PC-9 (cell line): Measurements from ENCODE around the gene TCAIM. TPM values are rescaled to one million over a fixed set of nuclear protein-coding genes. Genes with fewer than 3 reads are reported as not detected.
A peak's percentile ranks its signal among the peaks of the same experiment; 100 is the strongest.

Experiments
- BruUV-seq: library from RNA; stranded (reverse); fragments of 400-500 nt; replicated peaks from 2 replicates; lab custom pipeline; 2021; lab: Mats Ljungman, UMichigan
- CTCF ChIA-PET: fragments of 300-600 bp; sonication (Branson Sonifier 250); formaldehyde crosslinking; loops from one replicate; lab custom pipeline; 2022; ENCODE audit warnings: antibody characterized with exemption; lab: Charles Lee
- POLR2A ChIA-PET: fragments of 300-600 bp; sonication (Branson Sonifier 250); formaldehyde crosslinking; loops from one replicate; lab custom pipeline; 2022; ENCODE audit warnings: antibody characterized with exemption; ENCODE audit not compliant: unreplicated experiment; lab: Charles Lee
- DNase-seq, 2 experiments: peaks; one replicate each; pipeline versions ENCODE4 v3.0.0 to v3.0.0-alpha.2; 2015 to 2022; ENCODE audit warnings: mixed read lengths in 1 of 2
- H2AFZ ChIP-seq: fragments of 200-600 bp; sonication (generic); 2 replicates; pipeline ENCODE4 v1.8.1; 2017; ENCODE audit warnings: antibody characterized with exemption
- H3F3A ChIP-seq: fragments of 200-600 bp; sonication (generic); 2 replicates; pipeline ENCODE4 v1.8.1; 2017; ENCODE audit warnings: antibody characterized with exemption, mild to moderate bottlenecking, low read depth; ENCODE audit not compliant: insufficient read depth
- H3K27ac ChIP-seq: fragments of 200-600 bp; sonication (generic); 2 replicates; pipeline ENCODE4 v1.6.1; 2016; ENCODE audit warnings: mixed run types
- H3K27me3 ChIP-seq: fragments of 200-600 bp; sonication (generic); 2 replicates; pipeline ENCODE4 v1.6.1; 2016; ENCODE audit warnings: low read depth, mixed run types; ENCODE audit not compliant: insufficient read depth
- H3K36me3 ChIP-seq: fragments of 200-600 bp; sonication (generic); 2 replicates; pipeline ENCODE4 v1.6.1; 2016; ENCODE audit warnings: low read depth, mixed run types
- H3K4me1 ChIP-seq: fragments of 200-600 bp; sonication (generic); replicated peaks from 2 replicates; pipeline ENCODE4 v1.6.1; 2016; ENCODE audit warnings: mixed run types; ENCODE audit not compliant: insufficient read depth
- H3K4me2 ChIP-seq: fragments of 200-600 bp; sonication (generic); 2 replicates; pipeline ENCODE4 v1.6.1; 2017; ENCODE audit warnings: mixed run types
- H3K4me3 ChIP-seq: fragments of 200-600 bp; sonication (generic); 2 replicates; pipeline ENCODE4 v1.6.1; 2016; ENCODE audit warnings: mixed run types
- H3K79me2 ChIP-seq: fragments of 200-600 bp; sonication (generic); 2 replicates; pipeline ENCODE4 v1.6.1; 2017; ENCODE audit warnings: low read depth, mixed run types
- H3K9me2 ChIP-seq: fragments of 200-600 bp; sonication (generic); 2 replicates; pipeline ENCODE4 v1.8.1; 2017; ENCODE audit warnings: mild to moderate bottlenecking; ENCODE audit not compliant: insufficient read depth
- H3K9me3 ChIP-seq: fragments of 200-600 bp; sonication (generic); 2 replicates; pipeline ENCODE4 v1.8.1; 2016; ENCODE audit warnings: low read depth; ENCODE audit not compliant: insufficient read depth
- H4K20me1 ChIP-seq: fragments of 200-600 bp; sonication (generic); 2 replicates; pipeline ENCODE4 v1.8.1; 2017; ENCODE audit not compliant: insufficient read depth
- EZH2 ChIP-seq: fragments of 200-600 bp; sonication (generic); IDR thresholded peaks from 2 replicates; pipeline ENCODE4 v1.8.0; 2017; ENCODE audit warnings: antibody characterized with exemption, low read depth
- intact Hi-C: fragments of 100-400 bp; cut with micrococcal nuclease; formaldehyde crosslinking; loops from one replicate; pipeline ENCODE4 v1.10.0; 2022; ENCODE audit not compliant: unreplicated experiment
- total RNA-seq: library from RNA; stranded (reverse); gene quantifications from 2 replicates; pipeline ENCODE4 v1.2.3, GENCODE V29; 2021
- TF ChIP-seq, protein P1 (sequence below): fragments of 200-600 bp; sonication (generic); conservative IDR thresholded peaks from 2 replicates; pipeline ENCODE4 v1.6.1; 2017; ENCODE audit warnings: mixed run types, antibody characterized with exemption, mild to moderate bottlenecking, moderate library complexity

The TCAIM gene
- total RNA-seq, 1 experiment from 2014 or later = 28.3 TPM

DNA sequence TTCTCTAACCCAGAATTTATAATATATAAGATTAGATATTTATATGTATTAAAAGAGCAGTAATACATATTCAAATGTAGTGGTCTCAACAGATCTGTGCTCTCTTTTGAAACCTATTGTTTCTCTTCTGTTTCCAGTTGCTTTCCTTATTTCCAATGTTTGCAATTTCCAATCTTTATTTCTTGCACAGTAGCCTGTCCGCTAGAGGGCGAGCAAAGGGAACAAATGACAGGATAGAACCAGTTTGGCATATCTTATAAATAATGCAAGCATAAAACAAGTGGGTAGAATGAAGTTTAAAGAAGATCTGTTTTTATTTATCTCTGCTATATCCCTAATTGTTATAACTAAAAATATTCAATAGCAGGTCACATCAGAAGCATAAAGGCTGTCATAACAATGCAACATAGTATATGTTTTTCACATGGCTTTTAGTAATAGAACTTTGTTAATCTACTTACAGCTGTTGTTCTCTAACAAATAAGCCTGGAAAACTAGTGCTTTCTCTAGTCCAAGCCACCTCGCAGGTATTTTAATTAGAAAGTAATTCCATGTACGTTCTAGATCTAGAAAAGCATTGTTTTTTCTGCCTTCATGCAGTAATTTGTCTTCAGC, 15.1 kb upstream of the TCAIM start:
- intact Hi-C loops = loop anchor here (1.0 to 5.0 kb wide), 2 partner anchors 404 to 591 kb away; partner anchors contain the start of gene ZNF501
- no peaks in the 10 kb centered on the region for H3K9me2 ChIP-seq
- POLR2A ChIA-PET = no interaction called here
- no peaks in the 10 kb centered on the region for H4K20me1 ChIP-seq
- TF ChIP-seq, protein P1, sequence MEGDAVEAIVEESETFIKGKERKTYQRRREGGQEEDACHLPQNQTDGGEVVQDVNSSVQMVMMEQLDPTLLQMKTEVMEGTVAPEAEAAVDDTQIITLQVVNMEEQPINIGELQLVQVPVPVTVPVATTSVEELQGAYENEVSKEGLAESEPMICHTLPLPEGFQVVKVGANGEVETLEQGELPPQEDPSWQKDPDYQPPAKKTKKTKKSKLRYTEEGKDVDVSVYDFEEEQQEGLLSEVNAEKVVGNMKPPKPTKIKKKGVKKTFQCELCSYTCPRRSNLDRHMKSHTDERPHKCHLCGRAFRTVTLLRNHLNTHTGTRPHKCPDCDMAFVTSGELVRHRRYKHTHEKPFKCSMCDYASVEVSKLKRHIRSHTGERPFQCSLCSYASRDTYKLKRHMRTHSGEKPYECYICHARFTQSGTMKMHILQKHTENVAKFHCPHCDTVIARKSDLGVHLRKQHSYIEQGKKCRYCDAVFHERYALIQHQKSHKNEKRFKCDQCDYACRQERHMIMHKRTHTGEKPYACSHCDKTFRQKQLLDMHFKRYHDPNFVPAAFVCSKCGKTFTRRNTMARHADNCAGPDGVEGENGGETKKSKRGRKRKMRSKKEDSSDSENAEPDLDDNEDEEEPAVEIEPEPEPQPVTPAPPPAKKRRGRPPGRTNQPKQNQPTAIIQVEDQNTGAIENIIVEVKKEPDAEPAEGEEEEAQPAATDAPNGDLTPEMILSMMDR = peak; percentile 79
- TF ChIP-seq EZH2 = no peak
- no peaks in the 10 kb centered on the region for H3K36me3 ChIP-seq
- peaks cover 10% of the 10 kb centered on the region; the same call in 1 of the 2 replicates for H3K4me1 ChIP-seq
- BruUV-seq = no TSS peak
- H3K4me3 ChIP-seq = no peak overlapping the region
- no peaks in the 10 kb centered on the region for H3K9me3 ChIP-seq
- no peak overlapping the region for H2AFZ ChIP-seq
- H3F3A ChIP-seq = no peaks in the 10 kb centered on the region
- no peak overlapping the region for H3K27ac ChIP-seq
- CTCF ChIA-PET = no interaction called here
- DNase-seq = peak in 1 of 2 experiments; percentile 57
- H3K79me2 ChIP-seq = no peaks in the 10 kb centered on the region
- no peak overlapping the region for H3K4me2 ChIP-seq
- no peaks in the 10 kb centered on the region for H3K27me3 ChIP-seq

DNA sequence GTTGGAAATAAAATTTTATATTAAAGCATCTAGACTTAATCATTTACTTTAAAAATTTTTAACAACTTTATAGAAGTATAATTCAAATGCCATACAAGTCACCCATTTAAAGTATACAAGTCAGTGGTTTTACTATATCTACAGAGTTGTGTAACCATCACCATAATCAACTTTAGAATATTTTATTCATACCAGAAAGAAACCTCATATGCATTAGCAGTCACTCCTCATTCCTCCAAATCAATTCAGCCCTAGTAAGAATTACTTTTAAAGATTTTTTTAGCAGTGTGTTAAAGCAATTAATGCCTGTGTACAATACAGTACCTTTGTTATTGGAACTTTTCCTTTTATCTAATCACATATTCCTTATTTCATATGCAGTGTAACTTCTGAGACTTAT, 14.0 kb upstream of the TCAIM start:
- Histone ChIP-seq H3F3A (no peaks in the 10 kb centered on the region), H3K9me3 (no peaks in the 10 kb centered on the region), H3K4me3 (no peak overlapping the region), H3K79me2 (no peaks in the 10 kb centered on the region), H3K4me1 (peaks cover 10% of the 10 kb centered on the region; the same call in 1 of the 2 replicates), H3K4me2 (no peak overlapping the region), H3K27me3 (no peaks in the 10 kb centered on the region), H3K36me3 (no peaks in the 10 kb centered on the region), H2AFZ (no peak overlapping the region), H4K20me1 (no peaks in the 10 kb centered on the region), H3K9me2 (no peaks in the 10 kb centered on the region), H3K27ac (no peak overlapping the region)
- ChIA-PET POLR2A (no interaction called here), CTCF (no interaction called here)
- DNase-seq = no peak
- intact Hi-C loops = loop anchor here (5.0 kb wide), 1 partner anchor 403 kb away; the partner anchor contains the start of gene ZNF501
- no TSS peak for BruUV-seq
- no peak for TF ChIP-seq EZH2
- TF ChIP-seq, protein P1 = no peak

DNA sequence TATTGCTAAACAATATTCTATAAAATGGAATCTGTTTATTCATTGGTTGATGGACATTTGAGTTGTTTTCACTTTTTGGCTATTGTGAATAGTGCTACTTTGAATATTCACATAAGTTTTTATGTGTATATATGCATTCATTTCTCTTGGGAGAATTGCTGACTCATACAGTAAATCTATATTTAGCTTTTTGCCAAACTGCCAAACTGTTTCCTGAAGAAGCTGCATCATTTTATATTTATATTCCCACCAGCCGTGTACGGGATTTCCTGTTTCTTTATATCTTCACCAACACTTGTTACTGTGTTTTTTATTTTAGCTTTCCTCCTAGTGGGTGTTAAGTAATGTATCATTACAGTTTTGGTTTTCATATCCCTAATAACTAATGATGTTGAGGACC, 12.5 kb upstream of the TCAIM start:
- Histone ChIP-seq H3K4me3 (no peak overlapping the region), H3K79me2 (no peaks in the 10 kb centered on the region), H3K9me2 (no peaks in the 10 kb centered on the region), H3K36me3 (no peaks in the 10 kb centered on the region), H3K9me3 (no peaks in the 10 kb centered on the region), H3K4me1 (peaks cover 9% of the 10 kb centered on the region; the same call in 1 of the 2 replicates), H3K27ac (no peak overlapping the region), H2AFZ (no peak overlapping the region), H3K27me3 (no peaks in the 10 kb centered on the region), H3F3A (no peaks in the 10 kb centered on the region), H4K20me1 (no peaks in the 10 kb centered on the region), H3K4me2 (no peak overlapping the region)
- DNase-seq = no peak
- BruUV-seq = no TSS peak
- CTCF ChIA-PET = no interaction called here
- intact Hi-C loops = no loop called here
- POLR2A ChIA-PET = no interaction called here
- TF ChIP-seq EZH2 = no peak
- TF ChIP-seq, protein P1 = no peak
